Right hindlimb (tissue), 1 donor: ENCODE measurements around the gene TK2.
"Not testable (repeated sequence)": the region's sequence is repeated elsewhere in the genome, so short reads cannot be mapped to it uniquely, and the experiment has no call there.

Experiments
- DNase-seq: peaks from one replicate; pipeline ENCODE4 v3.0.0-alpha.2; 2018

Gene TK2

DNA sequence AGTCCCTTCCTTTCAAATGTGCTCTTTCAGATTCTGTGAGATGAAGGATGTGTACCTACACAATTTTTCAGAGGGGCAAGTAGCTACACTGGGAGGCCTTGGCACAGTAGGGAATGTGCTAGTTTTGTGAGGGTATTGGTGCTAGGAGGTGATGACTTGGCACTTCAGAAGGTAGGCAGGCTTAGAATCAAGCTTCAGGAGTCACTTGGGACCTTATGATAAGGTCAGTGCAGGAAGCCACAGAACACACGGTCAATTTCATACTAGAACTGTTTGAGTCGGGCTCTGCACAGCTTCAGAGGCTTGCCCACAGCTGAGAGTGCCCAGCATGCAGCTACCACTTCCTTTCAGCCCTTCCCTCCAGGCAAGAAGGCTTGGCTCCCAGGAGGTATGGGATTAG, 22.4 kb upstream of the TK2 start:
- no peak for DNase-seq

DNA sequence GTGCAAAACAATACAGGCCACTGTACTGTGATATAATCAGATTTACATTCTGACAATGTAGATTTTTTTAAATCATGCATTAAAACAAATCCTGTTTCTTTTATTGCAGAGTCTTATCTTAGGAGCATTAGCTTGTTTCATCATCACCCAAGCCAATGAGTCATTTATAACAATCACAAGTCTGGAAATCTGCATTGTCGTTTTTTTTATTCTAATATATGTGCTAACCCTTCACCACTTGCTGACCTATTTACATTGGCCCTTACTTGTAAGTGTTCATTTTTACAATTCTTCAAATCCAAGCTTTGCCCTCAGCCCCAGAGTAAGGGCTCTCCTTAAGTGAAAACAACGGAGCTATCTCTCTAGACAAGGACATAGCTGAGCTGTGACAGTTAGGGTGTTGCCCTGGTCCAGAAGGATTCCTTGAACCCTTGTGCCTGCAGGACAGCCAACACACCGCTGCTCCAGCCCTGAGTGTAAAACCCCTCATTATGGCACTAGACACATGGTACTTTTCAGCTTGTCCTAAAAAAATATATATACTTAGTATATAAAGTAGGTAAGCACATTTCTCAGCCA, 20.0 kb upstream of the TK2 start:
- DNase-seq: no peak

DNA sequence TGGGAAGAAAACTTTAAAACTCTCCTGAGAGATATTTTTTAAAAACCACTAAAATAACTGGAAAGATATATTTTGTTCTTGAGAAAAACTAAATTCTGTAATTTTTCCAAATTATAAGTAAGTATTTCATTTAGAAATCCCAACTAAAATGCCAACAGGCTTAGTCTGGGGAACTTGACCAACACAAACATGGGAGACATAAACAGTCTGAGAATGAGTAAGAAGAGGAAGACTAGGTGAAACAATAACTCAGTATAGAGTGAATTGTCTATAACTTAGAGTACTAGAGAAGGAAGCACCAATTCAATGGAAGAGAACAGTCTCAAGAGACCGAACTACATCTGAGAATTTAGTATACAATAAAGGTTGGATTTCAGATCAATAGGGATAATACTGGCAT, 19.2 kb upstream of the TK2 start:
- no peak for DNase-seq

DNA sequence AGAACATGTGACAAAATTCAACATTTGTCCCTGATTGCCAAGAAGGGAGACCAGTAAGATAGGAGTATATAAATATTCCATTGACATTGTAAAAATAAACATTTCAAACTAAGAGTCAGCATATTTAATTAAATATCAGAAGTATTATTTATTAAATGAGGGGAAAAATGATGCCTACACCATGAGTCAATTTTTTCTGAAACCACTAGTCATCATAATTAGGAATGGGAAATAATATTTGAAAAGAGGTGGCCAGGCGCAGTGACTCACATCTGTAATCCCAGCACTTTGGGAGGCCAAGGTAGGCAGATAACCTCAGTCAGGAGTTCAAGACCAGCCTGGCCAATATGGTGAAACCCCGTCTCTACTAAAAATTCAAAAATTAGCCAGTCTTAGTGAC, 18.4 kb upstream of the TK2 start:
- DNase-seq: no peak

DNA sequence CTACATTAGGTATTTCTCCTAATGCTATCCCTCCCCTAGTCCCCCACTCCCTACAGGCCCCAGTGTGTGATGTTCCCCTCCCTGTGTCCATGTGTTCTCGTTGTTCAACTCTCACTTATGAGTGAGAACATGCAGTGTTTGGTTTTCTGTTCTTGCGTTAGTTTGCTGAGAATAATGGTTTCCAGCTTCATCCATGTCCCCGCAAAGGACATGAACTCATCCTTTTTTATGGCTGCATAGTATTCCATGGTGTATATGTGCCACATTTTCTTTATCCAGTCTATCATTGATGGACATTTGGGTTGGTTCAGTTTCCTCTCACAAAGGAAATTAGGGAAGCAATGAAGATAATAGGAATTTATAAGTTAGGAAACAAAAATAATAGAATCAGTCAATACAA, 17.3 kb upstream of the TK2 start:
- DNase-seq: not testable (repeated sequence)

DNA sequence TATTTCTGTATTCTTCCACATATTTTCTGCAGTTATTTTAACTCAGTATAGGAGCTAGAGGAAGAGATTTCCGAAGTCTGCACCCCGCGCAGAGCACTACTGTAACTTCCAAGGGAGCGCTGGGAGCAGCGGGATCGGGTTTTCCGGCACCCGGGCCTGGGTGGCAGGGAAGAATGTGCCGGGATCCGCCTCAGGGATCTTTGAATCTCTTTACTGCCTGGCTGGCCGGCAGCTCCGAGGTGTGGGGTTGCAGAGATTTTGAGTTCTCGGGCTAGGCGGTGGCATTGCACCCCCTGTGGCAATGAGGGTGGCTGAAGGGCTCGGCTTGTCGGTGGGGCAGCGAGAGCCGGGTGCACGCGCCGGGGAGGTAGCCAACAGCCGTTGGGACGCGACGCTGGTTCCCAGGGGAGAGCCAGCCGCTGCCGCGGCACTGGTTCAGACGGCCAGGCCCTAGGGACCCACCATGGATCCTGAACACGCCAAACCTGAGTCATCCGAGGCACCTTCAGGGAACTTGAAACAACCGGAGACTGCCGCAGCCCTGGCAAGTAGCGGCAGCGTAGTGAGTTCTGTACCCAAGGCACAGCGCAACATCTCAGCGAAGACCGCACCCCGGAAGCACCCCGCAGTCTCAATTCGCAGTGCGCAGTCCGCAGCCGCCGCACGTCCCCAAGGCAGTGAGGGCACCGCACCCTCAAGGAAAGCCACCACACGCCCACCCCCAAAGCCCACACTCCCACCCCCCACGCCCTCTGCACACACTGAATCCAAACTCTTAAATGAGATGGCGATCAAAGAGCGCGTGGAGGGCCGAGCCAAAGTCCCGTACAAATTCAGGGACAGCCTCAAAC, 16.4 kb upstream of the TK2 start, which contains the start of gene CMTM1:
Gene CMTM1, plus strand, starts transcription at position 389 of the 851 bp plus-strand sequence. Its CDS starts 75 bp downstream, at position 464.
- DNase-seq: no peak

DNA sequence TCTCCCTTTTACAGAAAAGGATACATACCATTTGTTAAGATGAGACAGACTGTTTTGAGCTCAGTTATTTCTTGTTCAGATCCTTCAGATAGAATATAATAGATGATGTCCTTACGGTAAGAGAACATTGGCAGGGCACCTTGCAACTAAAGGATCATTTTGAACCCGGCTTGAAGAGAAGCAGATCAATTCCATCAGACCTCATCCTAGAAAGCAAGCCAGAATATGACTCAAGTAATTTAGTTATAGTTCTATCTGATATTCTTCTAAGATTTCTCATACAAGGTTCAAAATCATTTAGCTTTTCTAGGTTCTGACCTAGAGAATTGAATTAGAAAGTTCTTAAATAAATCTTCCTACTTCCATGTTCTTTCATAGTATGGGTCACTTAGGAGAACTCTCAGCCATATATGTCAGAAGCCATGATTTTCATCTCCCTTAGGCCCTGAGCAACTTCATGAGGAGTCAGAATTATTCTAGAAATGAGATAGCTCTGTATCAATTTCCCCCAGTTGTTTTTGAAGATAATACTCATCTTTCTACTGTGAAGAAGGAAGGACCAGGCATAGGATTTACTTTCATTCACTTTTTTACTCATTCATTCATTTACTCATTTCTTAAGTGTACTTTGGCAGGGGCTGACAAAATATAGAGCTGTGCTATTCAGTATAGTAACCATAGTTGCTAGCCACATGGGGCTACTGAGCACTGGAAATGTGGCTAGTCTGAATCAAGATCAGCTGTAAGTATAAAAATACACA, 13.8 kb upstream of the TK2 start:
- DNase-seq: no peak

DNA sequence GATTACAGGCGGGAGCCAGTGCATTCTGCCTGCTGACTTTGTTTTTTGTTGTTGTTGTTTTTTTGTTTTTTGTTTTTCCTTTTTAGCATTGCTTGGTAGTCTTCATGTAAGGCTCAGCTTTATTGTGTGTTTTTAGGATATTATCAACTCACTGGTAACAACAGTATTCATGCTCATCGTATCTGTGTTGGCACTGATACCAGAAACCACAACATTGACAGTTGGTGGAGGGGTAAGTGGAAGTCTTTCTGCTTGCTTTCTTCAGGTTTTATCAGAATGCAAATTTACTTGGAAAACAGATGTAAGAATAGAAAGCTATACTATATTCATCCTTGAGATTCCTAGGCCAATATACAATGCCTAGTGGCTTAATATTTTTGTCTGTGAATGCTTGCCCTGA, 13.1 kb upstream of the TK2 start:
- no peak for DNase-seq

DNA sequence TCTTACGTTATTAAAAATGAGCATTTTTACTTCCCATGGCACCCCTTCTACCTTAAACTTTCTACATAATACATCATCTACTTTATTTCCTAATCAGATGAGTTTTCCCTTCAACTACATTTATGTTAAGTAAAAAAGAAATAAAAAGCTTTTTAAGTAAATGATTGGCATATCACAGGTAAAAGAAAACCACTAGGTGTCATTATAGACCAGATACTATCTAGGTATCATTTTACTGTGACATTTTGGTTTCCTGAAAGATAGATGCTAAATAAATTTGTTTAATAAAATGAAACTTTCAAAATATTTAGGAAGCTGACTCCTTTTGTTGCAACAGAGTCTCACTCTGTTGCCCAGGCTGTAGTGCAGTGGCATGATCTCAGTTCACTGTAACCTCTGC, 12.5 kb upstream of the TK2 start:
- DNase-seq: no peak

DNA sequence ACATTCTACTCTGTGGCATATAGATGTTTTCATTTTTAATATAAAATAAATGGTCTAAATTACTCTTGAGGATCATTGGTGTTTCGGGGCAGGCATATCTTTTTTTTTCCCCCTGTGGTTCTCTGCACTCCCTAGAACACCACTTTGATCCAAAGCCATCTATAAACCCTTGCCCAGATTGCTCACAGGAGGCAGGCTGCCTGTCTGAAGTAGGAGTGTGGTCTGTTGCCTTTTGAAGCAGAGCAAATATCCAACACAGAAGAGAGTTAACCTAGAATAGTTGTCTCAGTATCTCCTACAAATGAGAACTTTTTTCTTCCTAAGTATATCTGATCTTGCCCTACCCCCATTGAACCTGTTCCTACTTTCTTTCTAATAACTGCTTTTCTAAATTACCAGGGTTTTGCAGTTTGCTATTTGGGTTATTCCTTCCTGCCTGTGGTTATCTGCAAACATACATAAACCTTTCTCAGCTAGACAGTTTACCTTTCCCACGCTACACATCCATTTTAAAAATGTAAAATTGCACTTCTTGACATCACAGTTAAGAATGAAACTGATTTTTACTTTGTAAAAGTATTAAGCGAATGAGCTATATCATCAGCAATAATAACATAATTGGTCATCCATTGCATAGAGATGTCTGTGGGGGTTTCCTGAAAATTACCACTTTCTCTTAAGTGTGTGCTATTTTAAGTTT, 11.6 kb upstream of the TK2 start:
- DNase-seq: no peak

DNA sequence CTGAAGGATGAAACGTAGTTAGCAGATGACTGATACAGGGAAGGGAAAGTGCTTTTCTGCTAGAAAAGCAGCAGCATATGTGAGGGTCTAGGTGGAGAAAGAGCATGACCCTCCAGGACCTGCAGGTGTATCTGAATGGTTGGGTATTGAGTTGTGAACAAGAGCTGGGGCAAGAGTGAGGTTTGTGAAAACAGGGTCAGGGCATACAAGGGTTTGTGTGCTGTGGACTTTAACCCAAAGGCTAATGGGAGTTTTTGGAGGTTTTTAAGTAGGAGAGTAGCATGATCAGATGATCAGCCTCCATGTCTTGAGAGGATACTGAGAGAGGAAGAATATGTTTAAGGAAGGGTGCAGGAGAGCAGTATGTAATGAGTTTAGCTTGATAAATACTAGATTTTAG, 10.2 kb upstream of the TK2 start:
- no peak for DNase-seq

DNA sequence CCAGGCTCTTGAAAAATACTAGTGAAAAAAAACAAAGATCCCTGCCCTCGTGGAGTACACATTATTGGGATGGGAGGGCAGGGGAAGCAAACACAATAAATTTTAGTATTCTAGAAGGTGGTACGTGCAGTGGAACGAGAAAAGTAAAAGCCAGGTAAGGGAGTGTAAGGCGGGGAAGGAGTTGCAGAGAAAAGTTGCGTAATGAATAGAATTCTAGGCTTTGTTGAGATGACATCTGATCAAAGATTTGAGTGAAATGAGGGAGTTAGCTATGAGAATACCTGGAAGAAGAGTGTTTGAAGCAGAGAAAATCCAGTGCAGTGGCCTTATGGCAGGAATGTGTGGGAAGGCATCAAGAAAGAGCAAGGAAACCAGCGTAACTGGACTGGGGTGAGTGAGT, 4.6 kb upstream of the TK2 start:
- DNase-seq: no peak

DNA sequence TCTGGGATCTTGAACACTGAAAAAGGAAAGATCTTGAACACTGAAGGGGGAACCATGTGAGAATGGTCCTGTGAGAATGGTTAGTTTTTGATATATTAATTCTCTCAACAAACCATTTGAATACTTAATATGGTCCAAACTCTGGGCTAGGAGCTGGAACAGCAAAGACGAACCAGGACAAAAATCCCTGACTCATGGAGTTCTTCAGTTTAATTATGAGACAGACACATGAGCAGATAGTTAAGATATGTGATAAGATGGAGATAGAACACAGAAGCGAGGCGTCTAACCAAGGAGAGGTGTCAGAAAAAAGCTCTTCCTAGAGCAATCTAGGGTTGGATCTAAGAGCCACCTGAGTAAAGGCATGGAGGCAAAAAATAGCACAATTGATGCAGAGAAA, 4.1 kb upstream of the TK2 start:
- no peak for DNase-seq

DNA sequence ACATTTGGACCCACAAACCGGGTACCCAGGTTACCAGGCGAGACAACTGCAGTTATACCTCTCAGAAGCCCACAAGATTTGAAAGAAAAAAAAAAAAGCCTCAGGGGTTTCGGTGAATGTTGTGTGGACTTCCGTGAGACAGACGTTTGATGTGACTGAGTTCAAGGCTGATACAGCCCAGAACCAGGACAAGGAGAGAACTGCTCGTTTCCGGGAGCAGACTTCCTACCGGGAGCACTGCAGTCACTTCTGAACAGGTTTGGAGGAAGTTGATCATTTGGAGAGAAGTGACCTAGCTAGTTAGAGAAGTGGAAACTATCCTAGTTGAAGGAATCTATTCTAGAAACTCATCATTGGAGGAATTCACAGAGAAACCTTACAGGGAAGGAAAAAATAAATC, 3.3 kb upstream of the TK2 start:
- DNase-seq: no peak

DNA sequence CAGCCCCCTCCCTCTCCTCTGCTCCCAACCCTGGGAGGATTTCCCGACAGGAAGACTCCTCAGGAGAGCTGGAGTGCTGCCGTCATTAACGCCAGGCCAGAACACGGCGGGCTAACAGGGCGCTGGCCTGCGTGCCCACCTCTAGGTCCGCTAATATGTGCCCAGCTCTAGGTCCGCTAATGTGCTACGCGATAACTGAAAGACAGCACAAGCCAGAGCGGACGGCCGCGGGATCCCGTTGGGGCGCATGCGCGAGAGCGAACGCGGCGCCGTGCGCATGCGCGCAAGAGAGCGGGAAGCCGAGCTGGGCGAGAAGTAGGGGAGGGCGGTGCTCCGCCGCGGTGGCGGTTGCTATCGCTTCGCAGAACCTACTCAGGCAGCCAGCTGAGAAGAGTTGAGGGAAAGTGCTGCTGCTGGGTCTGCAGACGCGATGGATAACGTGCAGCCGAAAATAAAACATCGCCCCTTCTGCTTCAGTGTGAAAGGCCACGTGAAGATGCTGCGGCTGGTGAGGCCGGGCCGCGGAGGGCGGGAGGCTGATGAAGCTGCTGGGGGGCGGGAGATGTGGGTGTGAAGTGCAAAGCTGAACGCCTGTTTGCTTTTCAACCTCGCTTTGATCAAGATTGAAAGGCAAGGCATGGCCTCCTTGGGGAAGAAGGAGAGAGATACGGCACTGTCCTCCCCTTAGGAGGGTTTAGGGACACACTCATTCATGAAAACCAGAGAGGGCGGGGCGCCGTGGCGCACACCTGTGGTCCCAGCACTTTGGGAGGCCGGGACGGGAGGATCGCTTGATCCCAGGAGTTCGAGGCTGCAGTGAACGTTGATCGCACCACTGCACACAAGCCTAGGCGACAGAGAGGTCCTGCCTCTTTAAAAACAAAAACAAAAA, 2.6 kb upstream of the TK2 start, which contains the start of gene CKLF:
Gene CKLF, plus strand, starts transcription at position 291 of the 892 bp plus-strand sequence. Its CDS starts 140 bp downstream, at position 431.
- peak; percentile 94 for DNase-seq

DNA sequence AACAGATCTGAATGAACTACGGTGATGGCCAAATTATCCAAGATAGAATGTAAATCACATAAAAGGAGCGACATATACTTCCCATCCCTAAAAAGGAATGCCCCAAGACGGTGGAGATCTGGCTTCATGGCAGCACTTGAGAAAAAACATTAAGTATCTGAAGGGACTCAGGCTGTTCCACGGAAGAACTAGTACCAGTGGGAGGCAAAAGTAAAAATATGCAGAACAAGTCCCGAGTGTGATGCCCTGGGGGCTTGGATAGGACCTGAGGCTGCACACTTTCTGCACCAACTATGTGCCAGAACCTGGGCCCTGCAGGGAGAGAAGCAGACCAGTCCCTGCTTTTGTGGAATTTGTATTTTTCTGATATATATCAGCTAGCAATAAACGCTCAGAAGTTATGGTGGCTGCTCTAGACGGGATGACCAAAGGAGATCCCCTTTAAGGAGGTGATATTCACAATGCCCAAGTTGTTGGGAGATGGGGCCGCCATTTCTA, 1.9 kb upstream of the TK2 start:
- peak; percentile 34 for DNase-seq

DNA sequence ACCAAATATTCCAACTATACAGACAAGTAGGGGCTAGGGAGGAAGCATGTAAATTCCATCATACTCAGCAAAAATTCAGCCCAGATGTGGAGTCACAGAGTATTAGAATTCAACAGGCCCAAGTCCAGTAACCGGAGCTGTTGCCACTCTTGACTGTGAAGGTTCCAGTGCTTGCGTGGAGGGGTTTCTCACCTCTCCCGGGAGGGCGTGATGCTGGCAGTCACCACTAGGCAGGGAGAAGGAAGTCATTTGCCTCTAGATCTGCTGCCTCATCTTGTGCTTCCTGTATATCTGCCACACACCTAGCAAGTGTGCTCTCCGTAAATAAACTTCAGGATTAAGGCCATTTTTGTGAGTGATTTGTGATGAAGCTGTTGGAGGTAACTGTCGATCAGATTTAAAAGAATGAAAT, 1.4 kb upstream of the TK2 start:
- peak; percentile 57 for DNase-seq

DNA sequence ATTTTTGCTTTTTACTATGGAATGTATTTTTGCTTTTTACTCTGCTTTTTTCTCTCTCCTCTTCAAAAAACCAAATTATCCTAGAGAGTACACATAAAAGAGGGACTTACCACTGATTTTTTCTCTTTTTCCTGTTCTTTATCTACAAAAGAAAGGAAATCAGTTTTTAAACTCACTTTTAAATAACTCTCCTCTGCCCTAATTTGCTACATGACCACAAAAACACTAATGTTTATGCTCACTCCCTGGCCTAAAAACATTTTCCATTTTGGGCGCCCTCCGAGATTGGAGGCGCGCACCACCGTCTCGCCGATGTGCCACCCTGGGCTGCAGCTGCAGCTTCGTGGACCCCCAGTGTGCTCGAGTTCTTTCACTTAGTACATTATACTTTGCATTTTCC, 1.1 kb downstream of the TK2 start:
- DNase-seq: no peak

DNA sequence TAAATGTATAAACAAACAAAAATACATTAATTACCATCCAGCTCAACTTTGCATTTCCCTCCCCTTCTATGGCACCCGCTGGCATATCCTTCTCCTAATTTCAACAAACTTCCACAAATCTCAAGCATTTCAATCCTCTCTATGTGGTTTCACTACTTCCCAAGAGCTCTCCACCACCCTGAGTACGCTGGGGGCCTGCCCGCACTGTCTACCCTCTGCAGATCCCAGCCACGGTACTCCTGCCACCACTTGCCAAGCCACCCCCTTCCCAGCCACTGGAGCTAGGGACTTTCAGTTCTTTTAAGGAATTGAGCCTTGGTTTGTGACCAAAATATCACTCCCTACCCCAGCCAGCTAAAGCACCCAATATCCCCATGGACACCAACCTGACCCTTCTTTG, 1.9 kb downstream of the TK2 start:
- DNase-seq: no peak

DNA sequence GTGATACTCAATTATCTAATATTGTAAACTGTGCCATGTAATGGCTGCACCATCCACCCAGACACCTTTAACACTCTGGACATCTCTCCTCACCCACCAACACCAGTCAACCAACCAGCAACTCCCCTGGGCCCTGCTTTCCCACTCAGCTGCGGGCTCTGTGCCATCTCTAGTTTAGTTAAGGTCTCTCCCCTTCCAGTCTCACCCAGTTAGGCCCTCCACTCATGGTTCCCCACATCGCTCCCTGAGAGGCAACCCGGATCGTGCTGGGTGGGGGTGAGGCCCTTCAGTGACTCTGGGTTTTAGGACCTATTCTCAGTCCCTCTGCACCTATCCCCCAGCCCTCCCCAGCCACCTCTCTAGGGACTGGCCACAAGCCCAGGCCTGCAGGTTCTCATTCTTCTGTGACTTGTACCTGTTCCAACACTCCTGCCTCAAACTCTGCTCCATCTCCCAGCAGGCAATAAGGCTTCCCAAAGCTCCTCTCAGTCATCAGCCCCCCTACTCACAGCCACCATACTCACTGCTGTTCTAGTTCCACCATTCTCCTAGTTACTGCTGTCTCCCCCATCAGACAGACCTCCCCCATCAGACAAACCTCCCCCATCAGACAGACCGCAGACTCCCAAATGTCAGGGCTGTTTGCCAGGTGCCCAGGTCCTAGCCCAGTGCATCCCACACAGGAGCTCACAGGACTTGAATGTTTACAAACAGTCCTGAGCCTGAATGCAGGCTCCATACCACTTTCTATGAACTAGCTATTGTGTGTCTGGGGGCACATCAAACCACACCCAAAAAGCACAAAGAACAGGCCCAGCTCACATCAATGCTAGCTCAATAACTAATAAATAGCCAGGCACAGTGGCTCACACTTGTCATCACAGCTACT, 2.6 kb downstream of the TK2 start:
- DNase-seq: no peak
